Measurements from ENCODE around the gene HNRNPUL2.
A peak's percentile ranks its signal among the peaks of the same experiment; 100 is the strongest.
"Not testable (repeated sequence)": the region's sequence is repeated elsewhere in the genome, so short reads cannot be mapped to it uniquely, and the experiment has no call there.

Gene HNRNPUL2

DNA sequence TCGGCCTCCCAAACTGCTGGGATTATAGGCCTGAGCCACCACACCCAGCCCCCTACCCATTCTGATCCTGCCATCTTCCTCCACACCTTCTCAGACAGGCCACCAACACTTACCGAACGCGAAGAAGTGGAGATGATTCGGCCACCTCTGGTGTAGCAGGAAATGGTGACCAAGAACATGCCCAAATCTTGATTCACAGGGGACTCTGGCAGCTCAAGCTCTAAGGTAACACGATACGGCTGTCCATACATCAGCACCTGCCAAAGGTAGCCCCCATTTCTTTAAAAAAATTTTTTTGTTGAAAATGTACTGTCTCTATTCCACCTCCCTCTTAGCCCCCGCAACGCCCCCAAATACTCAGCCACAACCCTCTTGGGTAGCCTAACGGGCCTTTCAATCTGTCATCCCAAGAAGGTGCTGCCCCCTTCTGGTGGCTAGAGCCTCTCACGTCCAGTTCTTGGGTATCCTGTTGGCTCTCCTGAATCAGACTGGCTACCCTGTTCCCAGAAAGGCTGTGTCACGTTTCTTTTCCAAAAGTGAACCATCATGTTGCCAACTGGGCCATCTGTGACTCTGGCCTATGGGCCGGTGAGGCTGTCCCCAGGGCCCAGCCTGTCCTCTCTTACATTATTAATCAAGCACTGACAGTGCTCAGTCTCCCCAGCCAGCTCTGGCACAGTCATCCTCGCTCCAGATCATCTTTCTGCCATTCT lies 32.6 kb downstream of the HNRNPUL2 start:
- DNase-seq = no peak

DNA sequence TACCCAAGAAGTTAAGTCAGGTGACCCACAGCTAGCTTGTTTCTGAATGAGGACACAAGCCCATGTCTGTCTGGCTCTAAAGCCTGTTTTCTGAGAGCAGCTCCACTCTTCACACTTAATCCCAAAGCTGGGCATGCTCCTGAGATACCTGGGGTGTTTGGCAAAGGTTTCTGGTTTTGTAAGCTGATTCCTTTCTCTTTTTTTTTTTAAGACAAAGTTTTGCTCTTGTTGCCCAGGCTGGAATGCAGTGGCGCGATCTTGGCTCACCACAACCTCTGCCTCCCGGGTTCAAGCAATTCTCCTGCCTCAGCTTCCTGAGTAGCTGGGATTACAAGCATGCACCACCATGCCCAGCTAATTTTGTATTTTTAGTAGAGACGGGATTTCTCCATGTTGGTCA lies 33.6 kb downstream of the HNRNPUL2 start:
- DNase-seq = not testable (repeated sequence)

DNA sequence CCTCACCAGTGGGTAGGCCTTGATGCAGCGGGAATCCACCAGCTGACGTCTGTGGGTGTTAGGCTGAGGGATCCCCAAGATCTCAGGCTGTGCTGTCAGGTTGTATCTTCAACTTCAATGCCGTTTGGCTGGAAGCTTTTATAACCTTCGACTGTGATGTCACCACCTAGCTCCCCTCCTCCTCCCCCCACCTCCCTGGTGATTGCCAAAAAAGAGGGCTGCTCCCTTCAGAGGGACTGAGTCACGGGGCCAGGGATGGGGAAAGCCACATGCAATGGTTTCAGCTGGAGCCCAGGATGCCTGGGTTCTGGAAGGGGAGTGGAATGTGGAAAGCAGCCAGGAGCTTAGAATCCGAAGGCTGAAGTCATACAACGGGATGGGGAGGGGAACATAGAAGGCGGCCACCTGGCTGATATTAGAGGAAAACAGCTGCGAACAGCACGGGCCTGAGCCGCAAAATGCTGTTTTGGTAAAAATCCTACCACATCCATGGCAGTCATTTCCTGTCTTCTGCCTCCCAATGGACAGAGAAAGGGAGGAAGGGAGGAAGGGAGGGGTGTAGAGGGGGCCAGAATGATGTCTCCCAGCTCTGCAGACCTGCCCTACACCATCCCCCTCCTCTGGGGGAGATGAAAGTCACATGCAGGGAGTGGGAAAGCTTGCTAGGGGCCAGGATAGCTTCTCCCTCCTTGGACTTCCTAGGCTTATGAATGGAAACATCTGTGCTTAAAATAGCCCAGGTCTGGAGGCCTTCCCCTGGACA lies 37.7 kb downstream of the HNRNPUL2 start, which contains the start of gene LRRN4CL:
Gene LRRN4CL, minus strand, starts transcription at position 110 of the 763 bp plus-strand sequence. CDS start 1,022 bp downstream, outside the sequence.
- DNase-seq = no peak

DNA sequence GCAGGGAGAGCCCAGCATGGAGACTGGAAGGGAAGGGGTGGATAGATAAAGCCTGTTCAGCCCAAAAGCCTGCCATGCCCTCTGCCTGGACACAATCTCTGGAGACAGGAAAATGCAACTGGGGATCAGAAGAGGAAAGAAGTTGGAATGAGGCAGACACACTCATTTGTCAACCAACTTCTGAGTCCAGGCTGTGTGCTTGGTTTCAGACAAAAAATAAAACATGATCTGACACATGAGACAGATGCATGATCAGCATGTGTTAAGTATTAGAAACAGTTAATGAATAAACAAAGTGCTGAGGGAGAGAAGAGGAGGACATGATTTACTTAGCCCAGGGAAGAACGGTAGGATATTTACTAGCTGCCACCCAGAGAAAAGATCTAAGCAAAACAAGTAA lies 38.8 kb downstream of the HNRNPUL2 start:
- DNase-seq = no peak

DNA sequence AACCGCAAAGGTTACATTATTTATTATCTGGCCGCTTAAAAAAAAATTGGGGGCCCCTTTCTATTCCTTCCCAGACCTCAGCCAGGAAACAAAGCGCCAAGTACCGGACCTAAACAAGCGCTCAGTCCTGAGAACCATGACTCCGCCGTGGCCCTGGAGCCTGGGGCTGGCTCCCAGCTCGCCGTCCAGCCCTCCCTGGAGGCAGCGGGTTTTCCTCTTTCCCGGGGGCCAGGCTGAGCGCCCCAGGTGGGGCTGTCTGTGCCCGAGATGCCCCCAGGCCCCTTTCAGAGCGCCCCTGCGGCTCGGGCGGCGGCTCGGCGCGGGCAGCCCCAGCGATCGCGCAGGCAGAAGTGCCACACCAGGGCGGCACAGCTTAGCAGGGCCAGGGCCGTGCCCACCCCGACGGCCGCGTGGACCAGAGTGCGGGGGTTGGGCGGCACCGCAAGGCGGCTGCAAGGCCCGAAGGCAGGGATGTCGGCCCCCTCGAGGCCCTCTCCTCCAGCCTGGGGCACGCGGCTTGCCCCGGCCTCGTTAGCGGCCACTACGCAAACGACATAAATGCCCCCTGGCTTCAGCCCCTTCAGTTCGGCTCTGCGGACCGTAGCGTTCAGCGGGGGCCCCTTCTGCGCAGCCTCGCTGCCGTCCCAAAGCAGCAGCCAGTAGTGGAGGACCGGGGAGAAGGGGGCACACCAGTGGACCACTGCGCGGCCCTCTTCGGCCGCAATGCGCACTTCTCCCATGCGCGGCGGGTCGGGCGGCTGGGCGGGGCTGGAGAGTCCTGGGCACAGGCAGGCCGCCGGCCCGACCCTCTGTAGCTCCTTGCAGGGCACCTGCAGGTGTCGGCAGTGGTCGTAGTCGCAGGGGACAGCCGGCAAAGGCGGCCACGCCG lies 39.5 kb downstream of the HNRNPUL2 start:
- no peak for DNase-seq

DNA sequence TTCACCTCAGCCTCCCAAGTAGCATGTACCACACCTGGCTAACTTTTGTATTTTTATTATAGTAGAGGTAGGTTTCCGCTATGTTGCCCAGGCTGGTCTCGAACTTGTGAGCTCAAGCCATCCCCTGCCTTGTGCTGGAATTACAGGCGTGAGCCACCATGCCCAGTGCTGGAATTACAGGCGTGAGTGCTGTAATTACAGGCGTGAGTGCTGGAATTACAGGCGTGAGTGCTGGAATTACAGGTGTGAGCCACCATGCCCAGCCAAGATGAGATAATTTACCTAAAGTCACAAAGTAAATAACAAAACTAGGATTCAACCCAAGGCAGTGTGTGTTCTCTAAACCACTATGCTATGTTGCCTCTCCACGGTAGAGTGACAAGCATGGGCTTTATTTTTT lies 44.7 kb downstream of the HNRNPUL2 start:
- DNase-seq = no peak

DNA sequence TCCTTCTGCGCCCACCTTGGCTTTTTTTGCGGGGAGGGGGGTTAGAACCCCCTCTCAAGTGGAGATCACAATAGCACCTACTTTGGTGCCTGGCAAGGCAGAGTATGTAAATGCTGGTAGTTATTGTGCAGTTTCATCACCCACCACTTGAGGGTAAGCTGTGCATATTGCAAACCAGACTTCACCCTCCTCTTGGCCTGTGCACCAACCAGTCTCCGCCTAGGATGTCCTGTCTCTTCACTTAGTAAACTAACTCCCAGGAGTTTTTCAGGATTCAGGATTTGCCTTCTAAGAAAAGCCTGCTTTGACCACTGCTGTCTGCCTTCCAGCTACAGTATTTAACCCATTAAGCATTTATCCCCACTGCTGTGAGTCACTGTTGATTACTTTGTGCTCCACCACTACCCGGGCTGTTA lies 46.4 kb downstream of the HNRNPUL2 start:
- no peak for DNase-seq

DNA sequence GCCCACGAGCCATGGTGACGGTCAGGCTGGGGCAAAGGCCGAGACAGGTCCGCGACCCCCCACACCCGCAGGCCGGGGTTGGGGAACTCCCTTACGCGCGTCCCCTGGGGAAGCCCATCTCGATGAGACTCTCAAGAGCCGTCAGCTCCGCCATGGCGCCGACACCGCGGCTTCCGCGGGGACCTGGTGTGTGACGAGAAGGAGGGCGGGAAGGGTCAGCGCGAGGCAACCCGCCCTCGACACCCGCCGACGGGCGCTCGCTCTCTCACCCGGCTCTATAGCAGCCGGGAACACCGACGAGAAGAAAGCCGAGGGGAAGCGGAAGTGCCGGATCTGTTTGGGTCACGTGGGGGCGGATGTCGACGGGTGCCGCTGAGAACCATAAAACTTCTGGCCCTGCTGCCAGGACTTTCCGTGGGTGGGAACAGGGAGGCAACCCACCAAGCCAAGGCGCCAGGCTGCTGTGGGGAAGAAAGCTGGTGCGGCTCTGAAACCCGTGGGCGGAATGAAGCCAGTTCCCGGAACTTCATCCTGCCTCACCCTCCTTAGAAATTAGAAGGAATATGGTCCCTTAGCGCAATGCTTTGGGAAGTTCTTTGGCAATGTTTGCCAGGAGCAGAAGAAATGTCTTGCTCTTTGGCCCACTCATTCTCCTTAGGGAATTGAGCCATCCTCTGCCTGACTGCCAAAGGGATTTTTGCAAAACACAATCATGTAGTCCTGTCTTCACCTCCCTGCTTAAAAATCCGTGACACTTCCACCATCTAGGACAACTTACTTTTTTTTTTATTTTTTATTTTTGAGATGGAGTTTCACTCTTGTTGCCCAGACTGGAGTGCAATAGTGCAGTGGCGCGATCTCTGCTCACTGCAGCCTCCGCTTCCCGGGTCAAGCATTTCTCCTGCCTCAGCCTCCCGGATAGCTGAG lies 48.2 kb downstream of the HNRNPUL2 start, which contains the start of gene UBXN1:
Gene UBXN1, minus strand, starts transcription at position 304 of the 927 bp plus-strand sequence. Its CDS starts 150 bp downstream, at position 154.
- DNase-seq = peak; percentile 88

DNA sequence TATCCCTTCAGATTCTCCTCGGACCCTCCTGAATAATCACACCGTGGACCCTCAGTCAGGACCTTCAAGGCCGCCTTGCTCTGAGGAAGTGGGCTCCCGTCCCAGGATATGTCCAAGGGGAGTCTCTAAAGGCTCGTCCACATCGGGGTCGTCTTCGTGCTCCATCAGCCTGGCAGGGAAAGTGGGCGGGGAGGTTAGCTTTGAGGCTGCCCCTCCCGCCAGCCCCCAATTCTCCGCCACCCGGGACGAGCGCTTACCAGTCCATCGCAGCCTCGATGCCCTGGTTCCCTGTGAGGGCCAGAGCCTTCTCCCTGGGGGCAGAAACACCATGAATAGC lies 48.9 kb downstream of the HNRNPUL2 start:
- DNase-seq = no peak

DNA sequence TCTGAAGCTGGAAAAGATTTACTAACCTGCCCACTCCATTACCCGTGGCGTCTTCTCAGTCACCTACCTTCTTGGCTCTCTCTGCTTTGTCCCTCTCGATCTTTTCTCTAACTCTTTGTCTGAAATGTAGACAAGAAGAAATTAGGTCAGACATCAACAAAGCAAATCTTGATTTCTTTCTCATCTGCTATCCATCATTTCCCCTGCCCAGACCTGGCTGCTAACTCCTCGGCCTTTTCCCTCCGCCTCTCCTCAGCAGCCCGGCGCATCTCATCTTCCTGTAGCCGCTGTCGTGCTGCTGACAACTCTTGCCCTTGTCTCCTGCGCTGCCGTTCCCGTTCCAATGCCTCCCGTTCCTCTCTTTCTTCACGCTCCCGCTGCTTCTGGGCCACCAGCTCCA lies 49.5 kb downstream of the HNRNPUL2 start:
- no peak for DNase-seq

DNA sequence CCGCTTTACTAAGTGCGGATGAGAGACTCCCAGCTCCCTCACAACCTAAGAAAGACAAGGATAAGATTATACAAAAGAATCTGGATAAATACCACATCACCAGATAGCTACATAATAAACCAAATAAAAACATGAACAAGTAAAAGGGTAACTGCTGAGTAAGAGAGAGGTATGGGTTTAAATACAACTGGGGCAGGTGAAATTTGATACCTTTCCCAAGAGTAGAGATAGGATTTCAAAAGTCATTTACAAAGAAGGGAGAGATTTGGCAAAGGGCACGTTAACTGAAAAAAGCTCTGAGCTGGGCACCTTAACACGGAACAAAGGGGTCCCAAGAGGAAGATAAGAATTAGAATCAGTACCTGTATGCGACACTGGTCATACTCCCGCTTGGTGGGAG lies 50.1 kb downstream of the HNRNPUL2 start:
- no peak for DNase-seq

DNA sequence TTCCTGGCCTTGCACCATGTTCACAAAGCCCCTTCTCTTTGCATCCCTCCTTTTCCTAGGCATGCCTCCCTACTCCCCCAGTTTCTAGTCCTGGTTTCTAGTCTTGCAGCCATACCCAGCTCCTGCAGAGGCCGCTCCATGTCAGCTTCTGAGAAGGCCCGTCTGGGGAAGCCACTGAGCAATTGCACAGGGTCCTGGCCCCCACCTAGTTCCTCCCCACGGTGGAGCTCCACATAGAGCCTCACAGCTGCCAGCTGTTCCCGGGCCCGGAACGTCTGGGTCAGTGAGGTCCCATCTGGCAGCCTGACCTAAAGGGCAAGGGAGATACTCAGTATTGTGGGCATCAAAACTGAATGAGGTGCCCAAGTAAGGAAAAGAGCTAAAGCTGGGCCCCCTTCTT lies 50.6 kb downstream of the HNRNPUL2 start:
- no peak for DNase-seq

DNA sequence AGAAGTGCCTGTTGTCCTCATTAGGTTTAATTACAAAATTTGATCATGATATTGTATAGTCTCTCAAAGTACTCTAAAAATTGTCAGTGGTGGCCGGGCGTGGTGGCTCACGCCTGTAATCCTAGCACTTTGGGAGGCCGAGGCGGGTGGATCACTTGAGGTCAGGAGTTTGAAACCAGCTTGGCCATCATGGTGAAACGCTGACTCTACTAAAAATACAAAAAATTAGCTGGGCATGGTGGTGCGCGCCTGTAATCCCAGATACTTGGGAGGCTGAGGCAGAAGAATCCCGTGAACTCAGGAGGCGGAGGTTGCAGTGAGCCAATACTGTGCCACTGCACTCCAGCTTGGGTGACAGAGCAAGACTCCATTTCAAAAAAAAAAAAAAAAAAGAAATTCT lies 51.8 kb downstream of the HNRNPUL2 start:
- not testable (repeated sequence) for DNase-seq

DNA sequence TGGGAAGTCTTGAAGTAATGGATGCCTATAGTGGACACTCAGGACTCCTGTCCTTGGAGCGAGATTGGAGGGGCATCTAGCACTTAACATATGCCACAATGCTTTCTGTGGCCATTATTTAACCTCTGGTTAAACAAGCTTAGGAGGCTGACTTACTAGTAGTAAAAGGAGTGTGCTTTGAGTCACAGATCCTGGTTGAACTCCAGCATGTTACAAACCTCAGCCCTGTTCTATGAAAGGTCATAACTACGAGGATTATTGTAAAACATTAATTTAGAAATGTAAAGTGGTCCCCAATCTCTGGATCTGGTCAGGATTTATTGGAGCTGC lies 54.1 kb downstream of the HNRNPUL2 start:
- DNase-seq = no peak

DNA sequence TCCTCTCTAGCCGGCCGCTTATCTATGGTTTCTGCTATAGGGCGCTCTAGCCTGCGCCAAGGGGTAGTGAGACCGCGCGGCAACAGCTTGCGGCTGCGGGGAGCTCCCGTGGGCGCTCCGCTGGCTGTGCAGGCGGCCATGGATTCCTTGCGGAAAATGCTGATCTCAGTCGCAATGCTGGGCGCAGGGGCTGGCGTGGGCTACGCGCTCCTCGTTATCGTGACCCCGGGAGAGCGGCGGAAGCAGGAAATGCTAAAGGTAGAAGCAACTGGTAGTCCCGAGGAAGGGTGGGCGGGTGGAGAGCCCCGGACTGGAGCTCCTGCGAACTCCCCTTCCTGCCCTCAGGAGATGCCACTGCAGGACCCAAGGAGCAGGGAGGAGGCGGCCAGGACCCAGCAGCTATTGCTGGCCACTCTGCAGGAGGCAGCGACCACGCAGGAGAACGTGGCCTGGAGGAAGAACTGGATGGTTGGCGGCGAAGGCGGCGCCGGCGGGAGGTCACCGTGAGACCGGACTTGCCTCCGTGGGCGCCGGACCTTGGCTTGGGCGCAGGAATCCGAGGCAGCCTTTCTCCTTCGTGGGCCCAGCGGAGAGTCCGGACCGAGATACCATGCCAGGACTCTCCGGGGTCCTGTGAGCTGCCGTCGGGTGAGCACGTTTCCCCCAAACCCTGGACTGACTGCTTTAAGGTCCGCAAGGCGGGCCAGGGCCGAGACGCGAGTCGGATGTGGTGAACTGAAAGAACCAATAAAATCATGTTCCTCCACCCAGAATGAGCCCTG lies 55.5 kb downstream of the HNRNPUL2 start, which contains the start of the genes LBHD1 and UQCC3:
Gene LBHD1, minus strand, starts transcription at position 660 of the 782 bp plus-strand sequence. CDS start 2,236 bp downstream, outside the sequence.
Gene UQCC3, plus strand, starts transcription at position 66 of the 782 bp plus-strand sequence. Its CDS starts 73 bp downstream, at position 139.
- DNase-seq = peak; percentile 88

DNA sequence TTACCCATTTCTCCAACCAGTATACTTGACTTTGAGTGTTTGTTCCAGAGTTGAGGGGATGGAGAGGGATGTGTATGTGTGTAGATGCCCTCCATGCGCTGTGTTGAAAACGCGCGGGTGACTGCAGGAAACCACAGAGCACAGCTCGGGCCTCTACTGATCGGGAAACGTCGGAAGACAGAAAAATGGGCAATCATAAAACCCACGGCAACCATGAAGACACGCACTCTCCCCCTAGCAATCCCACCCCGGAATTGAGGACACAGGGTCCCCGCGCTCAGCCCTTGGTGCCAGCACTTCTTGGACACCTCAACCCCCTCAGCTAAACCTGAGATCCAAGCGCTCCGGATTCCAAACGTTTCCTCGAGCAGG lies 56.0 kb downstream of the HNRNPUL2 start:
- DNase-seq = peak; percentile 66

DNA sequence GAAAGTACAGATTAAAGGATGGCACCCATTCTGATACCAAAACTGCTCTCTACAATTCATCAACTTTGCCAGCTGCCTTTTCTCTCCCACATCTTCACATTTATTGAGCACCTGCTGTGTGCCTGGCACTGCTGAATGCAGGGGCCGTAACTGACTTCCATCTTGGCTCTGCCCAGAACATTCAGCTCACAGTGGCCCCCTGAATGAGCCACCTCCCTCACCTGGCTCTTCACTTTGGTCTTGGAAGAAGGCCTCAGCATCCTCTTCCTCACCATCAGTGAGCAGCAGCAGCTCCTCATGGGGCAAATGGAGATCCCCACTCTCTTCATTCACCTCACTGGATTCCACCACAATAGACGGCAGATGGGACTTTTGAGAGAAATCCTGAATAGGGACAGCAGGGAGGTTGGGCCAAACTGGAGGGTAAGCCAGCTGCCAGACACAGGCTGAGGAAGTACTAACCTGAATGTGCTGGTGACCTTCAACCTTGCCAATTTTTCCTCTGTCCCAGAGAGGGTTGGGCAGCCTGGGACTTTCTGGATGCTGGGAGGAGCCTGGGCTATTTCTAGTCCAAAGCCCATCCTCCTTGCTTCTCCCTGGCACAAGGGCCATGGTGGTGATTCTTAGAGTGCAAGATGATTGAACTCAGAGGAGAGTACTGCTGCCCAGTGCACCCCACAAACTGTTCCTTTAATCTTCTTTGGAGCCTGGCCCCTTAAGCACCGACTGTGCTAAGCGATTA lies 57.7 kb downstream of the HNRNPUL2 start:
- no peak for DNase-seq

DNA sequence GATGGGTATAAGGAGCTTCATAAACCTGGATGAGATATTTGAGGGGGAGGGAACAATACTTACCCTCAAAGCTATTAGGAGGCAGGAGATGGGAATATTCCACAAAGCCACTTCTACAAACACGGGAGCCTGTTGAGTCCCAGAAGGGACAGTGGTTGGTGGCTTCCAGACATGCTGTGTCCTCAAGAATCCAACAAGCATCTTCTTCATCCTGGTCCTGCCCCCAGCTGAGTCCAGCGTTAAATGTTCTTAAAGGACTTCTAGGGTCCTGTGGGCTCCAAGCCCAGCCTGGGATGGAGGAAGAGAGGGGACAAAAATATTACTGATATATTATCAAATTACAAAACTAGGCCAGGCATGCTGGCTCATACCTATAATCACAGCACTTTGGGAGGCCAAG lies 59.8 kb downstream of the HNRNPUL2 start:
- no peak for DNase-seq

DNA sequence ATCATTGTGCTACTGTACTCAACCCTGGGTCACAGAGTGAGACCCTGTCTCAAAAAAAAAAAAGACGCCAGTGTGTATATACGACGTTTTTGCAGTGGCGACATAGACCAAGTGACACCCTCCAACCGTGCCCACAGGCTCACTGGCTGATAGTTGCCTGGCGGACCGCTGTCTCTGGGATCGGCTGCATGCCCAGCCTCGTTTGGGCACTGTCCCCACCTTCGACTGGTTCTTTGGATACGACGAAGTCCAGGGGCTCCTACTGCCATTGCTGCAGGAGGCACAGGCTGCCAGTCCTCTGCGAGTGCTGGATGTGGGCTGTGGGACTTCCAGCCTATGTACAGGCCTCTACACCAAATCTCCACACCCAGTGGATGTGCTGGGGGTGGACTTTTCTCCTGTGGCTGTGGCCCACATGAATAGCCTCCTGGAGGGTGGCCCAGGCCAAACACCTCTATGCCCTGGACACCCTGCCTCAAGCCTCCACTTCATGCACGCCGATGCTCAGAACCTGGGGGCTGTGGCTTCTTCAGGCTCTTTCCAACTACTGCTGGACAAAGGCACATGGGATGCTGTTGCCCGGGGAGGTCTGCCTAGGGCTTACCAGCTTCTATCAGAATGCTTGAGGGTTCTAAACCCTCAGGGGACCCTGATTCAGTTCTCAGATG lies 60.9 kb downstream of the HNRNPUL2 start:
- DNase-seq = no peak
